ENCODE data around the gene ALDH6A1. TPM values are rescaled to one million over a fixed set of nuclear protein-coding genes. Genes with fewer than 3 reads are reported as not detected.

ALDH6A1 gene
- total RNA-seq, 1 donor from 2014 or later: 30.3 TPM

DNA sequence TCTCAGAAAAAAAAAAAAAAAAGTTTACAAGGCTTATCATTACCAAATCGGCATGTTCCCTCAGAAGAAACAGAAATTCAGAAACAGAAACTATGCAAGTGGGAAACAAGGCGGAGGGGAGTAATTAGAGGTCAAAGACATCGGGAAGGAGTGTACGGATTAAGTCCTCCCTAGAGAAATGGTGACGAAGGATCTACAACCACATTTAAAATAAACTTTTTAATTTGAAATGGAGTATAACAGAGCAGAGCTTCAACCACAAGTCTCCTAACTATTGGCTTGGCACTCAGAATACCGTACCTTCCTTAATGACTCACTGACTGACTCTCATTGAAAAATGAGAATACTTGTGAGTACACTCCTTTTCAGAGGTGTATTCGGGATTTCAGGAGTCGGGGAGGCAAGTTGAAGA is 66.1 kb downstream of the ALDH6A1 start:
- Mint-ChIP-seq H3K9me3 (no peaks in the 10 kb centered on the region), H3K4me1 (peaks cover 20% of the 10 kb centered on the region), H3K4me3 (peak overlapping the region; percentile 94), H3K36me3 (ENCODE audit: low read depth) (no peaks in the 10 kb centered on the region), H3K27ac (ENCODE audit: unreplicated experiment) (no peak overlapping the region), H3K27me3 (ENCODE audit: low read depth) (no peaks in the 10 kb centered on the region)
- no peak for TF ChIP-seq CTCF (conservative IDR thresholded peaks at IDR 0.05)
- no peak for DNase-seq (ENCODE audit: low read depth, low spot score)

GRCh38 chr14:74015963-74016362 is 68.3 kb downstream of the ALDH6A1 start:
- no peaks in the 10 kb centered on the region for H3K36me3 Mint-ChIP-seq (ENCODE audit: low read depth)
- TF ChIP-seq CTCF (conservative IDR thresholded peaks at IDR 0.05): no peak
- H3K4me3 Mint-ChIP-seq: peak overlapping the region; percentile 41
- peaks cover 20% of the 10 kb centered on the region for H3K4me1 Mint-ChIP-seq
- no peak for DNase-seq (ENCODE audit: low read depth, low spot score)
- no peaks in the 10 kb centered on the region for H3K27me3 Mint-ChIP-seq (ENCODE audit: low read depth)
- no peak overlapping the region for H3K27ac Mint-ChIP-seq (ENCODE audit: unreplicated experiment)
- no peaks in the 10 kb centered on the region for H3K9me3 Mint-ChIP-seq

DNA sequence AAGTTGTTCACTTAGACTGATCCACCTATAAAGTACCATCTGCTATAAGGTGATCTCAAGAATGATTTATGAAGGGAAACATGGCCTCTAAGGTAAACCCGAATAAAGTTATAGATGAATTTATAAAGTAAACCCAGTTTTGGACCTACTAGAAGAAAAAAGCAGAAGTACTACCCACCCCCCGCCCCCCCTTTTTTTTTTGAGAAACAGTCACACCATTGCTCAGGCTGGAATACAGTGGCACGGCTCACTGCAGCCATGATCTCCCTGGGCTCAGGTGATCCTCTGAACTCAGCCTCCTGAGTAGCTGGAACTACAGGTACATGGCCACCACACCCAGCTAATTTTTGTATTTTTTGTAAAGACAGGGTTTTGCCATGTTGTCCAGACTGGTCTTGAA is 69.1 kb downstream of the ALDH6A1 start:
- Mint-ChIP-seq H3K9me3 (no peaks in the 10 kb centered on the region), H3K27ac (ENCODE audit: unreplicated experiment) (no peak overlapping the region), H3K36me3 (ENCODE audit: low read depth) (no peaks in the 10 kb centered on the region), H3K27me3 (ENCODE audit: low read depth) (no peaks in the 10 kb centered on the region), H3K4me1 (peaks cover 19% of the 10 kb centered on the region), H3K4me3 (no peak overlapping the region)
- TF ChIP-seq CTCF (conservative IDR thresholded peaks at IDR 0.05): no peak
- DNase-seq (ENCODE audit: low read depth, low spot score): no peak

DNA sequence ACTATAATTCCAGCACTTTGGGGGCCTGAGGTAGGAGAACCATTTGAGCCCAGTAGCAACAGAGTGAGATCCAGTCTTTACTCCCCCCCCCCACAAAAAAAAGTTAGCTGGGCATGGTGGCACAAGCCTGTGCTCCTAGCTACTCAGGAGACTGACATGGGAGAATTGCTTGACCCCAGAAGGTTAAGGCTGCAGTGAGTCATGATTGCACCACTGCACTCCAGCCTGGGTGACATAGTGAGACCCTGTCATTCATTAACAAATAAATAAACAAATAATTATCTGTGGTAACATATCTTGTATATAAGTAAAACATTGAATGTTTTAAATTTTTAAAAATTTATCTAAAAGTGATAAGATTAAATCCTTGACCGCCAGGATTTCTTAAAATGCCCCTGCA is 70.0 kb downstream of the ALDH6A1 start:
- Mint-ChIP-seq H3K27ac (ENCODE audit: unreplicated experiment) (no peak overlapping the region), H3K4me1 (peaks cover 10% of the 10 kb centered on the region), H3K36me3 (ENCODE audit: low read depth) (no peaks in the 10 kb centered on the region), H3K9me3 (no peaks in the 10 kb centered on the region), H3K27me3 (ENCODE audit: low read depth) (no peaks in the 10 kb centered on the region), H3K4me3 (no peak overlapping the region)
- DNase-seq (ENCODE audit: low read depth, low spot score): no peak
- no peak for TF ChIP-seq CTCF (conservative IDR thresholded peaks at IDR 0.05)

DNA sequence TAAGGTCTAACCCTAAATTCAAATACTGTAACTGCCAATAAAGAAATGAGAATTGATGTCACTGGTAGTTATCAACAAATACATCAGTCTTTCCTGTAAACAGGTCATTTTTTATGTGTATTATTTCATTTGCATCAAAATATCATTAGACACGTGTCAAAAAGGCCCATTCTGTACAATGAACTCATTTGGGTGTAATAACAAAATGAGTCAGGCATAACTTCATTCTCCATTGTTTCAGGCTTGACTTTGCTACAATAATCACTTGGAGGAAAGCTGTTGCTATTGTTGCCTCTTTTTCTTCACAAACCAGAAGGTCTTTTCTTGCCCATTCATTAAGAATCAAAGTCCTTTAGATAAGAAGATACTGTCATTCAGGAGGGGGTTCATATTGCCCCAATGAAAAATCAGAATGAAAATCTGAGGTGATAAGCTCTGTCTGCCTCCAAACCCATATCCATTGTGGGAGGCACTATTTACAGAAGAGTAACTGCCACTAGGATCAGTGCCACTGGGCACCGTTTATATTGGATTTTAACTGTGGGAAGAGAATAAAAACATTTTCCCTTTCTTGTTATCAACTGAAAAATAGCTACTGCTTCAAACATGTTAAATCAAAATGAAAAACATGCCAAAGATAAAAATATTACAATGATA is 75.3 kb downstream of the ALDH6A1 start:
- no peak overlapping the region for H3K27ac Mint-ChIP-seq (ENCODE audit: unreplicated experiment)
- H3K4me3 Mint-ChIP-seq: no peak overlapping the region
- H3K9me3 Mint-ChIP-seq: no peaks in the 10 kb centered on the region
- no peaks in the 10 kb centered on the region for H3K4me1 Mint-ChIP-seq
- no peaks in the 10 kb centered on the region for H3K36me3 Mint-ChIP-seq (ENCODE audit: low read depth)
- no peaks in the 10 kb centered on the region for H3K27me3 Mint-ChIP-seq (ENCODE audit: low read depth)
- DNase-seq (ENCODE audit: low read depth, low spot score): no peak
- TF ChIP-seq CTCF (conservative IDR thresholded peaks at IDR 0.05): no peak

Other genes starting within 250 kb of the ALDH6A1 start
- 6.0 and 6.2 TPM in 2 replicates for gene PTGR2, start 232.6 kb downstream of the ALDH6A1 start, total RNA-seq
- gene ZNF410, start 197.6 kb downstream of the ALDH6A1 start, total RNA-seq: 50.5 and 53.0 TPM in 2 replicates
- gene FAM161B, start 134.4 kb downstream of the ALDH6A1 start, total RNA-seq: 2.8 and 3.3 TPM in 2 replicates
- gene COQ6, start 134.2 kb downstream of the ALDH6A1 start, total RNA-seq: 15.5 TPM in 2 replicates
- gene ENTPD5, start 65.2 kb downstream of the ALDH6A1 start, total RNA-seq: 9.5 and 9.7 TPM in 2 replicates
- 2.7 and 3.1 TPM in 2 replicates for gene BBOF1, start 65.1 kb downstream of the ALDH6A1 start, total RNA-seq
- 22.3 and 22.4 TPM in 2 replicates for gene LIN52, start 503 bp upstream of the ALDH6A1 start, total RNA-seq
- gene VSX2, start 155.0 kb upstream of the ALDH6A1 start, total RNA-seq: 0.89 and 1.2 TPM in 2 replicates
- gene ABCD4, start 218.5 kb upstream of the ALDH6A1 start, total RNA-seq: 98.8 TPM in 2 replicates

All from neural crest cell (in vitro differentiated cells).